Suprapubic skin (tissue), 4 donors: ENCODE data around the gene ELMO1.

Experiments
- CTCF ChIP-seq, 2 donors: fragments of 200-600 bp in 1 of 2; fragments of 450-650 bp in 1 of 2; sonication (generic) in 1 of 2; IDR thresholded peaks; one replicate each; pipeline ENCODE4 v1.5.1; 2016 to 2019; ENCODE audit warnings: antibody characterized with exemption in 2 of 2, mild to moderate bottlenecking in 1 of 2, moderate library complexity in 1 of 2
- EP300 ChIP-seq: sonication (generic); formaldehyde crosslinking; IDR thresholded peaks from one replicate; pipeline ENCODE4 v1.6.1; 2017; ENCODE audit warnings: antibody characterized with exemption
- POLR2A ChIP-seq, 2 donors: fragments of 450-650 bp; IDR thresholded peaks; one replicate each; pipeline ENCODE4 v1.6.1; 2017; ENCODE audit warnings: antibody characterized with exemption in 2 of 2, mild to moderate bottlenecking in 2 of 2, moderate library complexity in 2 of 2
- POLR2AphosphoS5 ChIP-seq, 3 donors: sonication (generic); formaldehyde crosslinking; IDR thresholded peaks; one replicate each; pipeline ENCODE4 v1.6.1; 2017; ENCODE audit warnings: antibody characterized with exemption in 3 of 3

- TF ChIP-seq POLR2AphosphoS5 (IDR thresholded peaks at IDR 0.05): no peak
- no peak for TF ChIP-seq CTCF (IDR thresholded peaks at IDR 0.05)
- TF ChIP-seq POLR2A (IDR thresholded peaks at IDR 0.05): no peak
- no peak for TF ChIP-seq EP300
Measured at GRCh38 chr7:37150856-37151255, 297.8 kb downstream of the ELMO1 start.
